Calu3 (cell line): ENCODE results near the gene PRDX3. TPM values are rescaled to one million over a fixed set of nuclear protein-coding genes. Genes with fewer than 3 reads are reported as not detected.

Experiments used
- BruUV-seq: library from RNA; stranded (reverse); fragments of 400-500 nt; replicated peaks from 2 replicates; lab custom pipeline; 2021; lab: Mats Ljungman, UMichigan
- CTCF ChIA-PET: fragments of 300-600 bp; sonication (Branson Sonifier 250); formaldehyde crosslinking; loops from one replicate; lab custom pipeline; 2022; ENCODE audit warnings: antibody characterized with exemption; lab: Charles Lee
- DNase-seq: peaks from one replicate; pipeline ENCODE4 v3.0.0; 2022
- H3K27ac Mint-ChIP-seq: one replicate; pipeline ENCODE4 v1.8.0; 2022; ENCODE audit warnings: mixed read lengths; ENCODE audit not compliant: unreplicated experiment
- H3K27me3 Mint-ChIP-seq: one replicate; pipeline ENCODE4 v1.8.0; 2022; ENCODE audit warnings: mixed read lengths; ENCODE audit not compliant: unreplicated experiment
- H3K36me3 Mint-ChIP-seq: one replicate; pipeline ENCODE4 v1.8.0; 2022; ENCODE audit warnings: mild to moderate bottlenecking, moderate library complexity, mixed read lengths; ENCODE audit not compliant: insufficient read depth, unreplicated experiment
- H3K4me1 Mint-ChIP-seq: one replicate; pipeline ENCODE4 v1.8.0; 2022; ENCODE audit warnings: mild to moderate bottlenecking, low read depth, mixed read lengths; ENCODE audit not compliant: unreplicated experiment
- H3K4me3 Mint-ChIP-seq: one replicate; pipeline ENCODE4 v1.8.0; 2022; ENCODE audit warnings: mild to moderate bottlenecking, low read depth, moderate library complexity, mixed read lengths; ENCODE audit not compliant: unreplicated experiment
- H3K9me3 Mint-ChIP-seq: one replicate; pipeline ENCODE4 v1.8.0; 2022; ENCODE audit warnings: low read depth, mixed read lengths; ENCODE audit not compliant: unreplicated experiment
- CTCF ChIP-seq: fragments of 200-600 bp; IDR thresholded peaks from one replicate; pipeline ENCODE4 v1.8.0; 2022; ENCODE audit warnings: antibody characterized with exemption; ENCODE audit not compliant: unreplicated experiment
- intact Hi-C: fragments of 100-400 bp; cut with micrococcal nuclease; formaldehyde crosslinking; loops from one replicate; pipeline ENCODE4 v1.10.0; 2022; ENCODE audit not compliant: unreplicated experiment
- total RNA-seq: library from RNA; stranded (reverse); gene quantifications from 2 replicates; pipeline ENCODE4 v1.2.3, GENCODE V29; 2022

PRDX3 gene
- total RNA-seq, 1 experiment from 2014 or later, result 114 TPM

DNA sequence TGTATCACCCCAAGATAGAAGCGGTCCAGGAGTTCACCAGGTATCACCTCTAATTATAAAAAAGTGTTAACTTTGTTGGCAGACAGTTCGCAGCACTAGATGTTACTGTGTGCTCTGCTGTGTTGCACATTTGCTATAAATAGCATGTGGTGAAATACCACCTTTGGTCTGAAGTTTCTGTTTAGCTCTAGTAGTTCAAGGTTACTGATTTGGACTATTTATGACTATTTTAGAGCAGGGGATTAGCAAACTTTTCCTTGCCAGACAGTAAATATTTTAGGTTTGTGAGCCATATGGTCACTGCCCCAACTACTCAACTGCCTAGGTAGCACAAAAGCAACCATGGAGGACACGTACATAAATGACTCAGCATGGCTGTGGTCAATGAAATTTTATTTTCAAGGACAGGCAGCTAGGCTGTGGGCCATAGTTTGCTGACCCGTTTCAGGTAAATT lies 58.2 kb downstream of the PRDX3 start:
- CTCF ChIA-PET, result no interaction called here
- Mint-ChIP-seq H3K4me1 (no peaks in the 10 kb centered on the region), H3K4me3 (no peak overlapping the region), H3K27me3 (no peaks in the 10 kb centered on the region), H3K9me3 (no peaks in the 10 kb centered on the region), H3K27ac (no peak overlapping the region), H3K36me3 (peaks cover 7% of the 10 kb centered on the region)
- intact Hi-C loops, result no loop called here
- TF ChIP-seq CTCF, result no peak
- no peak for DNase-seq
- no TSS peak for BruUV-seq

DNA sequence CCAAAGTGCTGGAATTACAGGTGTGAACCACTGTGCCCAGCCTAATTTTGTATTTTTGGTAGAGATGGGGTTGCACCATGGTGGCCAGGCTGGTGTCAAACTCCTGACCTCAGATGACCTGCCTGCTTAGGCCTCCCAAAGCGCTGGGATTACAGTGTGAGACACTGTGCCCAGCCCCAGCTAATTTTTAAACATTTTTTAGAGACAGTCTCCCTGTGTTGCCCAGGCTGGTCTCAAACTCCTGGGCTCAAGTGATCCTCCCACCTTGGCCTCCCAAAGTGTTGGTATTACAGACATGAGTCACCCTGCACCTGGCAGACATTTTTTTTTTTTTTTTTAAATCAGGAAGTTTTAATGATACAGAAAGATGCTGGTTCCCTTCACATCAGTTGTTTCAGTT lies 59.2 kb downstream of the PRDX3 start:
- no peak for TF ChIP-seq CTCF
- H3K4me3 Mint-ChIP-seq, result no peak overlapping the region
- no TSS peak for BruUV-seq
- H3K4me1 Mint-ChIP-seq, result no peaks in the 10 kb centered on the region
- peaks cover 7% of the 10 kb centered on the region for H3K36me3 Mint-ChIP-seq
- CTCF ChIA-PET, result no interaction called here
- H3K9me3 Mint-ChIP-seq, result no peaks in the 10 kb centered on the region
- intact Hi-C loops, result no loop called here
- no peak for DNase-seq
- no peak overlapping the region for H3K27ac Mint-ChIP-seq
- no peaks in the 10 kb centered on the region for H3K27me3 Mint-ChIP-seq

DNA sequence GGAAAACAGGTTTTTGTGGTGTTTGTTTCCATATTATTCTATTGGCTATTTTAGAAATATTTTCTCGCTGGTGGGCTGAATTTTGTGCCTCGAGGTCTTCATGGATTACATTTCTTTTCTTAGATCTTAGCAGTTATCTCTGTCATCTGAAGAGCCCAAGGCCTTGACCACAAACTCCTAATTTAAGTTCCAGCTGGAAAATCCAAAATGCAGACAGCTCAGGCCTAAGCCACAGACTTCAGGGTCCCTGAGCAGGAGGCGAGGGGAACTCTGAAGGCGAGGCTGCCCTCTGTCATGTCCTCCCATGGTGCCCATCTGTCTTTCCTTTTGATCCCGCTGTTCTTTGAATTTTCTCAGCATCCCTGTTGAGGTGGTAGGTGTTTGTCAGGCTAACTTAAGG lies 60.4 kb downstream of the PRDX3 start:
- TF ChIP-seq CTCF, result no peak
- intact Hi-C loops, result no loop called here
- Mint-ChIP-seq H3K4me1 (no peaks in the 10 kb centered on the region), H3K9me3 (no peaks in the 10 kb centered on the region), H3K36me3 (peaks cover 7% of the 10 kb centered on the region), H3K27ac (no peak overlapping the region), H3K27me3 (no peaks in the 10 kb centered on the region), H3K4me3 (no peak overlapping the region)
- CTCF ChIA-PET, result no interaction called here
- no peak for DNase-seq
- no TSS peak for BruUV-seq

Other genes starting within 250 kb of the PRDX3 start
- gene NANOS1, start 149.1 kb downstream of the PRDX3 start, total RNA-seq, result 4.6 and 6.8 TPM in 2 replicates
- gene EIF3A, start 98.0 kb downstream of the PRDX3 start, total RNA-seq, result 95.3 and 104 TPM in 2 replicates
- gene DENND10, start 74.7 kb downstream of the PRDX3 start, total RNA-seq, result 15.8 and 16.7 TPM in 2 replicates
- gene SFXN4, start 13.1 kb downstream of the PRDX3 start, total RNA-seq, result 19.9 and 23.4 TPM in 2 replicates
- gene GRK5, start 28.8 kb upstream of the PRDX3 start, total RNA-seq, result 2.4 and 4.4 TPM in 2 replicates